GM18907 (cell line): ENCODE measurements around the gene SLC25A29.
"Not testable (repeated sequence)": the region's sequence is repeated elsewhere in the genome, so short reads cannot be mapped to it uniquely, and the experiment has no call there.

ENCODE experiments used
- ATAC-seq: cut with Tn5 transposase; IDR thresholded peaks from one replicate; pipeline ENCODE4 v1.9.1; 2021; ENCODE audit warnings: mild to moderate bottlenecking, moderate library complexity; ENCODE audit not compliant: unreplicated experiment

The SLC25A29 gene

GRCh38 chr14:100306101-100306997 is at the start of gene SLC25A29:
TSS of gene SLC25A29 (minus strand) at chr14:100306444. CDS start at chr14:100306232, 212 bp downstream.
- ATAC-seq, result peak; percentile 87

- no peak for ATAC-seq
Measured at GRCh38 chr14:100350986-100351385, 44.7 kb upstream of the SLC25A29 start.

GRCh38 chr14:100350276-100350926 is 44.2 kb upstream of the SLC25A29 start:
- ATAC-seq, result no peak

GRCh38 chr14:100348784-100349685 is 42.8 kb upstream of the SLC25A29 start:
- ATAC-seq, result no peak

GRCh38 chr14:100348253-100348729 is 42.0 kb upstream of the SLC25A29 start:
- ATAC-seq, result no peak

- no peak for ATAC-seq
Measured at GRCh38 chr14:100346306-100347091, 40.3 kb upstream of the SLC25A29 start.

- ATAC-seq, result no peak
Measured at GRCh38 chr14:100345711-100346110, 39.5 kb upstream of the SLC25A29 start.

GRCh38 chr14:100344657-100345056 is 38.4 kb upstream of the SLC25A29 start:
- ATAC-seq, result not testable (repeated sequence)

GRCh38 chr14:100342826-100343225 is 36.6 kb upstream of the SLC25A29 start:
- not testable (repeated sequence) for ATAC-seq

- no peak for ATAC-seq
Measured at GRCh38 chr14:100342195-100342594, 36.0 kb upstream of the SLC25A29 start.

GRCh38 chr14:100341301-100342031 is 35.2 kb upstream of the SLC25A29 start:
- ATAC-seq, result no peak

- no peak for ATAC-seq
Measured at GRCh38 chr14:100340423-100340813, 34.2 kb upstream of the SLC25A29 start.

GRCh38 chr14:100339766-100340422 is 33.6 kb upstream of the SLC25A29 start:
- no peak for ATAC-seq

- ATAC-seq, result no peak
Measured at GRCh38 chr14:100336618-100337530, 30.6 kb upstream of the SLC25A29 start.

GRCh38 chr14:100334904-100335303 is 28.7 kb upstream of the SLC25A29 start:
- ATAC-seq, result no peak

GRCh38 chr14:100333827-100334226 is 27.6 kb upstream of the SLC25A29 start:
- ATAC-seq, result no peak

GRCh38 chr14:100333311-100333710 is 27.1 kb upstream of the SLC25A29 start:
- no peak for ATAC-seq

- ATAC-seq, result no peak
Measured at GRCh38 chr14:100332797-100333196, 26.6 kb upstream of the SLC25A29 start.
